Left cardiac atrium (tissue), 4 donors: ENCODE measurements around the gene CELSR1. TPM values are rescaled to one million over a fixed set of nuclear protein-coding genes. Genes with fewer than 3 reads are reported as not detected.

Experiments
- ATAC-seq, 2 donors: fragments of 200-7000 bp; cut with Tn5 transposase; one replicate each; pipeline ENCODE4 v1.9.1; 2020; ENCODE audit warnings: mild to moderate bottlenecking in 2 of 2, moderate library complexity in 2 of 2
- DNase-seq: peaks from one replicate; pipeline ENCODE4 v3.0.0-alpha.2; 2020
- intact Hi-C, 2 donors: fragments of 100-400 bp; cut with DNase I; formaldehyde crosslinking; loops; one replicate each; pipeline versions ENCODE4 v1.14.1 to v1.15.1; 2022 to 2023
- total RNA-seq, 2 donors: library from RNA; stranded (reverse); fragmentation: NEBNext Ultra II Directional; extraction: Animal tissue kit (Norgen Biotek cat#: 25700); gene quantifications; one replicate each; pipeline ENCODE4 v1.2.1, GENCODE V29; 2021
- donor health status: DM: no; HTN: yes; CAD: no.
- donor health status: DM: no; HTN: yes; CAD: no; lungs with severe emphysema.
- donor health status: DM: yes; HTN: yes; CAD: no.
- donor health status: Dilated cardiomyopathy.

Gene CELSR1
- total RNA-seq, 2 donors from 2014 or later, result 6.5 to 8.1 TPM

- intact Hi-C loops, result no loop called here
- ATAC-seq, result no peak
- DNase-seq, result no peak
Observed at GRCh38 chr22:46337870-46338269, 199.6 kb downstream of the CELSR1 start.

DNA sequence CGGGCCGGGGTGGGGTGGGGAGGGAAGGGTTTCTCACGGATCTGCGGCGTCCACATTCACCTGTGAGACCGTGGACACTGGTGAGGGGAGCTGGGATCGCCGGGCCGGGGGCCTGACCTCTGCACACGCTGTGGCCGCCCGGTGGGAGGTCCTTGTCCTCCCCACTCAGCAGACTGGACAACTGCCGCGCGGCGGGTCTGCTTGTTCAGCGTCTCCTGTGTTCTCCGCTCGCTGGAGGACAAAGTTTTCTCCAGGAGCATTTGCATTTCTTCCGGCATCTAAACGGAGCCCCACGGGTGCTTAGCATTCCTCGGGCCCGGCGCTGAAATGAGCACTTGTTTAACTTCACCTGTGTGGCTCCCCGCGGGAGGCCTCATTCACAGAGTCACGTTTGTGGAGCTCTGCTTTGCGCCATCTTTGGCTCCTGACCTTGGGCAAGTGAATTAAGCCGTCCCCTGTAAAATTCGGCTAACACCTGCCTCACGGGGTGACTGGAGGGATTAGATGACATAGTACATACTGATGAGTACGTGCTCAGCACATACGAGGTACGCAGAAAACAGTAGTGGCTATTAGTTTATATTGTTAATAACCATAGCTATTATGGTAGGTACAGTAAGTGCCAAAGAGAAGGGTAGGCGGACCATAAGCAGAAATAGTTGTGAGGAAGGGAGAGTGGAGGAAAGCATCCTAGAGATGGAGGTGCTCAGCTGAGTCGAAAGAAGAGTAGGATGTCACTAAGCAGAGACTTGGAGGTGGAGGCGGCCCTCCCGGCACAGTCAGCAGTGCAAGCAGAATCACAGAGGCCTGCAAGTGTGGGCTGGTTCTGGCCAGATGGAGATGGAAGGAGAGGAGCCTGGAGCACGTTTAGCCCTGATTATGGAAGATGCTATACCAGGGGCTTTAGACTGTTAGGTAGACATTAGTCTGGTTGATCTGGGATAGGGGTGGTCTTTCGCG is 201.0 kb downstream of the CELSR1 start:
- intact Hi-C loops, result no loop called here
- peak; percentile 42 to 50 for ATAC-seq
- DNase-seq, result no peak

DNA sequence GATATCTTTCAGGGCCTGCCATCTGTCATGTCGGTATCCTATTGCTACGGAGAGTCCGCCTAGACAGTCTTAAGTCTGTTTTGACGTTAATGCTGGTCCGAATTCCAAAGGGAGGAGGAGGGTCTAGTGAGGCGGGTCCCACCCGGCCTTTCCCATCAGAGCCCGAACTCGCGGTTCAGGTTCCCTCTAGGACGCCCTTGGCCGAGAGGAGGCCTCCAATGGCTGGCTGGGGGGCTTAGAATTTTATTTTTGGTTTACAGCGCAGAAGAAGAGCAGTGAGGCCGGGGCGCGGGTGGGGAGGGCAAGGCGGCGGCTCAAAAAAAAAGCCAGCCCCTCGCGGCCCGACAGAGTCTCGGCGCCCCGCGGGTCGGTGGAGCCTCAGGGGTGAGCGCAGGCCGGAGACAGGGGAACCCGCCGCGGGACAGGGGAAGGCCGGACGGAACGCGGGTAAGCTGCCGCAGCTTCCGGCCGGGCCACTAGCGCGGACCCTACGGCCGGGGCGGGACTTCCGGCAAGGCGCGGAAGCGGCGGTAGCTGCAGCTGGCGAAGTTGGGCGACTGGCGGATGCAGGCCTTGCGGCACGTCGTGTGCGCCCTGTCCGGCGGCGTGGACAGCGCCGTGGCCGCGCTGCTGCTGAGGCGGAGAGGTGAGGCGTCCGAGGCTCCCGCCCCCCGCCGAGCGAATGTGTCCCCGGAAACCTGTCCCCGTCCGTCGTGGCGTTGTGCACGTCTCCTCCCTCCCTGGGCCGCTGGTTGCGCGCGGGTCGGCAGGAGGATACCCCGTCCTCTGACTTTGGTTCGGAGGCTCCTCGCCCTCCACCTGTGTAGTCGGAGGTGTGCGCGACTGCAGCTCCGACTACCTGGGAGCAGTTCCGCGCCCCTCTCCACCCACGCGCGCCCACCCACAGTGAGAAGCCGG is 202.0 kb downstream of the CELSR1 start, which contains the start of gene TRMU:
TRMU (plus strand) TSS at position 514 of the 918 bp plus-strand sequence; CDS start at position 565, 51 bp downstream.
- intact Hi-C loops, result no loop called here
- ATAC-seq, result peak; percentile 97
- DNase-seq, result peak; percentile 92

DNA sequence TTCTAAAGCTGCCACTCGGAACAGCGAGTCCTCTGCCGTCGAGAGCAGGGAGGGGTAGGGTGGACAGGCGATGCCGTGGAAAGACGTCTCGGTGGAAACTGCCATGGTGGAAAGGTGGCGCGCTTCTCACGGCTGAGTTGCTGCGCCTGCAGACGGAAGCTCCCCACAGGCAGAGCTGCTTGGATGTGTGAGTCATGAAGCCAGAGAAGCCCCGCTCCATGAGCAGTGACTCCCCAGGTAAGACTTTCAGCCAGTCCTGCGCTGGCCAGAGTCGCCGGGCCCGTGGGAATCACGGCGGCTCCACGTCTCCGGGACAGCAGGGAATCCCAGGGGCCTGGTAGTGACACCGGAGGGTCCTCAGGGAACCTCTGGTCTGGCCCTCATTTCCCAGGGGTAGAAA is 205.9 kb downstream of the CELSR1 start:
- ATAC-seq (no peak), DNase-seq (no peak)
- intact Hi-C loops, result no loop called here

DNA sequence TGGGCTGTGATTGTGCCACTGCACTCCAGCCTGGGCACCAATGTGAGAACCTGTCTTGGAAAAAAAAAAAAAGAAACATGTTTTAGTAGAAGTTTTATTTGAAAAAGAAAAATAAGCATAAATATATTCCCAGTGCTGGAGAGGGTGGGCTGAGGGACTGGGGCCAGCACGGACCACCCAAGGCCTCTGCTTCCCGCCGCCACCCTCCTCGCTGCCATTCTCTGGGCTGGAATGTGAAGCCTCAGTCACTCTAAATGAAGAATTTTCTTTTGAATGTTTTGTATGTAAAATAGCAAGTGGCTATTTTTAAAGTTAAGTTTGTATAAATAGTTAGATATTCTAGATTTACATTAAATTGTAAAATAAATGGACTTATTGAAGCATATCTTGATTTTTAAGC is 207.0 kb downstream of the CELSR1 start:
- DNase-seq, result no peak
- intact Hi-C loops, result no loop called here
- no peak for ATAC-seq

- ATAC-seq (no peak), DNase-seq (no peak)
- intact Hi-C loops, result no loop called here
Observed at GRCh38 chr22:46329616-46330015, 207.8 kb downstream of the CELSR1 start.

GRCh38 chr22:46328797-46329196 is 208.6 kb downstream of the CELSR1 start:
- intact Hi-C loops, result no loop called here
- DNase-seq, result no peak
- peak in 1 of 2 donors; percentile 70 for ATAC-seq

GRCh38 chr22:46327691-46328465 is 209.5 kb downstream of the CELSR1 start:
- intact Hi-C loops, result no loop called here
- no peak for ATAC-seq
- no peak for DNase-seq

DNA sequence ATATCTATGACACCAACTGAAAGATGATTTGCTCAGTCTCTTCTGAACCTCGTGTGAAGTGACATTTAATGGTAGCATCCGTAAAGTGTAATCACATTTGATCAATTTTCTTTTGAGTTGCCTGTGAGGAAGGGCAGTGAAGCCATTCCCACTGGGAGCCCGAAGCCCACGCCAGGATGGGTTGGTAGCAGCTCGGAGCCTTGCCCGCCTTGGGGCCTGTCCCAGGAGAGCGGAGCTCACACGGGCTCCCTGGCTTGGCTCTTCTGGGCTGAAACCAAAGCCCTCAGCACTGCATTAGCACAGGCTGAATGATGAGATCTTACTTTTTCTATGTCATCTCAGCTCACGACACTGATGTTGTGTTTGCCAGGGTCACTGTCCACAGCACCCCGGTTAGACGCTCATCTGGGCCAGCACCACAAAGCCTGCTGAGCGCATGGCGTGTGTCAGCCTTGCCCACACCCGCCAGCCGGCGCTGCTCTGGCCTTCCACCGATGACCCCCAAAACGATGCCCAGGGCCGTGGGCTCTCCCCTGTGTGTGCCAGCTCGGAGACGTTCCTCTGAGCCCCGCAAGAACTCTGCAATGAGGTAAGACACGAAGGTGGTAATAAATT is 211.2 kb downstream of the CELSR1 start:
- DNase-seq, result no peak
- no peak for ATAC-seq

DNA sequence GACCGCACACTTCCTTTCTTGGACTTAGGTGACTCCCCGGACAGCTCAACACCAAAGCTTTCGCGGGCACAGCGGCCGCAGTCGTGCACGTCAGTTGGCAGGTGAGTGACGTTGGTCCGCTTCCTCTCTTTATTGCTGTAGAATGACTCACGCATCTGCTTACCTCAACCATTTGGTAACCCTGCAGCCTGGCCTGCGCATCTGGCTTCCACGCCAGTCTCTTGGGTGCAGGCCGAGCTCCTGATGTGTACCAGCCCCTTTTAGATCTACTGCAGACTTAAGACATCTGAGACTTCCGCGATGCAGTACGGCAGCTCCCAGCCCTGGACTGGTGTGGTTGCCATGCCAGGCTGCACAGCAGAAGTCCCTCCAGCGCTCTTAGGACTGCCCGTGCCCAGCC is 214.3 kb downstream of the CELSR1 start:
- DNase-seq (no peak), ATAC-seq (no peak)
- intact Hi-C loops, result no loop called here

More for the DNA sequence above, 211.2 kb downstream of the CELSR1 start:
- intact Hi-C loops, result no loop called here

GRCh38 chr22:46322711-46323110 is 214.7 kb downstream of the CELSR1 start:
- DNase-seq (no peak), ATAC-seq (no peak)
- intact Hi-C loops, result no loop called here

DNA sequence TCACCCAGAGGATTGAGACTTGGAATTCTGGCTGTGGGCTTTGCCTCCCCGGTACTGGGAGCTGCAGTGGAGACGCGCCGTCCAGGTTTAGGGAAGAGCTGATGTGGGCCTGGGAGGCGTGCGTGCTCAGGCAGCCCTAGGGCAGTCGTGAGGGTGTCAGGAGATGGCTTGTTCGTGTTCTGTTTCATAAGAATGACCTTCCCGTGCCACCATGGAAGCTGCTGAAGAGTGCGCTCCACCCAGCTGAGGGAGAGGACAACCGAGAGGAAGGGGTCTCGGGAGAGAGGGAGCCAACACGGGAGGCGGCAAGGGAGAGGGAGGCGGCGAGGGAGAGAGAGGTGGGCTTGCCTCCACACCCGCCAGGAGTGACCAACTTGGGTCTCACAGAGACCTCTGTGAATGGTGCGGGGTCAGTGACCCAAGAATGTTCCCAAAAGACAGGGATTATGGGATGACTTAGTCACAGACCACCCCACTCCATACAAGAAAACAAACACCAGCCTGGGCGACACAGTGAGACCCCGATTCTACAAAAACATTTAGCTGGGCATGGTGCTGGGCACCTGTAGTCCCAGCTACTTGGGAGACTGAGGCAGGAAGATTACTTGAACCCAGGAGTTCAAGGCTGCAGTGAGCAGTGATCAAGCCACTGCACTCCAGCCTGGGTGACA is 216.6 kb downstream of the CELSR1 start:
- DNase-seq (peak; percentile 7), ATAC-seq (no peak)
- intact Hi-C loops, result no loop called here

- intact Hi-C loops, result no loop called here
- no peak for ATAC-seq
- peak; percentile 15 for DNase-seq
Observed at GRCh38 chr22:46320166-46320710, 217.2 kb downstream of the CELSR1 start.

DNA sequence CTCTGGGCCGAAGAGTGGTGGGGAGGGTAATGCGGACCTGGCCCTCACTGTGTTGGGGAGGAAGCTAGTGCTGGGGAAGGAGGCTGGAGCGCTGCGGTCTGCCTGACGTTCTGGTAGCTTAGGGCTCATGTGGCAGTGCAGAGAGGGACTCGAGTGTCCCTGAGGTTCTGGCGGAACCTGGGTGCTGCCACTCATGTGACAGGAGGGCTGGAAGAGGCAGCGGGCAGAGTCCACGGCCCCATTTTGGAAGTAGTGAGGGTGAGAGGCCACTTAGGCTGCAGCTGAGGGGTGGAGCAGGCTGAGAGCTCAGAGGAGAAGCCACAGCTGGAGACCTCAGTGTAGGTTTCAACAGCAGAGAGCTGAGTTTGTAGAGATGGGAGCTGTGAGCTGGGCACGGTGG is 218.1 kb downstream of the CELSR1 start:
- DNase-seq (peak; percentile 8), ATAC-seq (no peak)
- intact Hi-C loops, result loop anchor here in 1 of 2 donors (10.0 kb wide), 1 partner anchor 325 kb away; no protein-coding TSS in a partner anchor

GRCh38 chr22:46318576-46318975 is 218.8 kb downstream of the CELSR1 start:
- DNase-seq, result peak; percentile 10
- intact Hi-C loops, result loop anchor here in 1 of 2 donors (10.0 kb wide), 1 partner anchor 324 kb away; no protein-coding TSS in a partner anchor
- no peak for ATAC-seq

DNA sequence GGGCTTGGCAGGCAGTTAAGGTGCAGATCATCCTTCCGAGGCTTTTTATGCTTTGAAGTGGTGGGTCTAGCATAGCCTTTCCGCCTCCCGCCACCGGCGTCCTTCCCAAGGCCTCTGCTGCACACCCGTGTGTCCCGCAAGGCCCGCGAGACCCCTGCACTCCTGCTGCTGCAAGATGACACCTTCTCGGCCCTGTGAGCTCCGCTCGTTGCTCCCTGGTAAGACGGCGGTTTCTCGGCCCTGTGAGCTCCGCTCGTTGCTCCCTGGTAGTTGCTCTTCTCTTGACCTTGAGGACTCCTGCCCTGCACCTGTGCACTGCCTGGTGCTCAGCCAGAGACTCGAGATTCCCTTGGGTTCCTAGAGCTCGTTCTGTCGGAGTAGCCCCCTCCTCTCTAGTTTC is 219.8 kb downstream of the CELSR1 start:
- ATAC-seq (no peak), DNase-seq (peak; percentile 7)
- intact Hi-C loops, result loop anchor here in 1 of 2 donors (10.0 kb wide), 1 partner anchor 323 kb away; no protein-coding TSS in a partner anchor

- ATAC-seq (no peak), DNase-seq (no peak)
- intact Hi-C loops, result loop anchor here in 1 of 2 donors (2.0 to 10.0 kb wide), 2 partner anchors 193 to 321 kb away; no protein-coding TSS in a partner anchor
Observed at GRCh38 chr22:46315976-46316375, 221.4 kb downstream of the CELSR1 start.
